Chondrocyte (in vitro differentiated cells): ENCODE results near the gene KRTAP21-3. TPM values are rescaled to one million over a fixed set of nuclear protein-coding genes. Genes with fewer than 3 reads are reported as not detected.

Source experiments
- DNase-seq: peaks from one replicate; pipeline ENCODE4 v3.0.0; 2021; ENCODE audit warnings: mixed read lengths, low spot score
- H3K27ac Mint-ChIP-seq: one replicate; pipeline ENCODE4 v1.8.0; 2021; ENCODE audit warnings: mild to moderate bottlenecking, moderate library complexity, mixed read lengths; ENCODE audit not compliant: unreplicated experiment
- H3K27me3 Mint-ChIP-seq: 2 replicates; pipeline ENCODE4 v1.8.0; 2021; ENCODE audit warnings: low read depth, mixed read lengths
- H3K36me3 Mint-ChIP-seq: 2 replicates; pipeline ENCODE4 v1.8.0; 2021; ENCODE audit warnings: low read depth, mixed read lengths
- H3K4me1 Mint-ChIP-seq: 2 replicates; pipeline ENCODE4 v1.8.0; 2021; ENCODE audit warnings: low read depth, mild to moderate bottlenecking, mixed read lengths
- H3K4me3 Mint-ChIP-seq: one replicate; pipeline ENCODE4 v1.8.0; 2021; ENCODE audit warnings: mild to moderate bottlenecking, moderate library complexity, mixed read lengths; ENCODE audit not compliant: unreplicated experiment
- H3K9me3 Mint-ChIP-seq: 2 replicates; pipeline ENCODE4 v1.8.0; 2021; ENCODE audit warnings: low read depth, mixed read lengths
- CTCF ChIP-seq: fragments of 200-600 bp; sonication (generic); IDR thresholded peaks from 2 replicates; pipeline ENCODE4 v1.5.0; 2021; ENCODE audit warnings: antibody characterized with exemption, mild to moderate bottlenecking, moderate library complexity
- total RNA-seq: library from RNA; stranded (reverse); gene quantifications from 3 replicates; pipeline ENCODE4 v1.2.1, GENCODE V29; 2021

The KRTAP21-3 gene
- total RNA-seq, 1 donor from 2014 or later = not detected

GRCh38 chr21:30714456-30714855, 4.1 kb downstream of the KRTAP21-3 start:
- peaks cover 13% of the 10 kb centered on the region for H3K9me3 Mint-ChIP-seq
- H3K27me3 Mint-ChIP-seq = no peaks in the 10 kb centered on the region
- no peak overlapping the region for H3K27ac Mint-ChIP-seq
- H3K4me1 Mint-ChIP-seq = no peaks in the 10 kb centered on the region
- no peaks in the 10 kb centered on the region for H3K36me3 Mint-ChIP-seq
- DNase-seq = no peak
- no peak overlapping the region for H3K4me3 Mint-ChIP-seq
- TF ChIP-seq CTCF = no peak

DNA sequence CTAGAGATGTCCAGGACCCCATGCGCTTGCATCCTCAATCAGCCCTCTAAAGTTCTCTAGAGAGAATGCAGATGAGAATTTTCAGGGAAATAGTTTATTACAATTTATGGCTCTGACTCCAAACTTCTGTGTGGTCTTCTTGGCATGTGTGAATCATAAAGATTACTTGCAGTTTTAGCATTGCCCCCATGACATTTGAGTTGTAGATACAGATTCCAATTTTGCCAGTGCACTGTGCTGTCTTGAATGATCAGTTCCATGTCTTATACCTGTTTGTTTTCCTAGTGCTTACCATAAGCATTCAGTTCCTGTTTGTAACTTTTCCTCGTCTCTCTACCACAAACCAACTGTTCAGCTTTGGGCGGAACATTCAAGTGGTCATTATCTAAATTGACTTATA, 4.8 kb downstream of the KRTAP21-3 start:
- no peak overlapping the region for H3K27ac Mint-ChIP-seq
- no peak for TF ChIP-seq CTCF
- no peaks in the 10 kb centered on the region for H3K4me1 Mint-ChIP-seq
- peaks cover 13% of the 10 kb centered on the region for H3K9me3 Mint-ChIP-seq
- H3K36me3 Mint-ChIP-seq = no peaks in the 10 kb centered on the region
- no peak overlapping the region for H3K4me3 Mint-ChIP-seq
- H3K27me3 Mint-ChIP-seq = no peaks in the 10 kb centered on the region
- no peak for DNase-seq

- no peak for DNase-seq
- Mint-ChIP-seq H3K27ac (no peak overlapping the region), H3K4me3 (no peak overlapping the region), H3K36me3 (no peaks in the 10 kb centered on the region), H3K4me1 (no peaks in the 10 kb centered on the region), H3K27me3 (no peaks in the 10 kb centered on the region), H3K9me3 (peaks cover 23% of the 10 kb centered on the region)
- no peak for TF ChIP-seq CTCF
These were observed 8.1 kb downstream of the KRTAP21-3 start for GRCh38 chr21:30710499-30710898.

DNA sequence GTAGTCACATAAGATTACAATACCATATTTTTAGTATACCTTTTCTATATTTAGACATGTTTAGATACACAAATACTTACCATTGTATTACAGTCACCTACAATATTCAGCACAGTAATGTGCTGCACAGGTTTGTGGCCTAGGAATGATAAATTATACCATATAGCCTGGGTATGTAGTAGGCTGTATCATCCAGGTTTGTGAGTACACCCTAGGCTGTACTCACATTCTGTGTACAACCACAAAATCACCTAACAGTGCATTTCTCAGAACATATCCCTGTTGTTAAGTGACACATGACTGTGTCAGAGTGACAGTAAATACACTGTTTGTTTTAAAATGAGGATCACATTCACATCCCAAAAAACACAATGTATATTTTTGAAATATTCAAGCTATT, 11.2 kb downstream of the KRTAP21-3 start:
- peaks cover 28% of the 10 kb centered on the region for H3K9me3 Mint-ChIP-seq
- DNase-seq = no peak
- no peak overlapping the region for H3K27ac Mint-ChIP-seq

GRCh38 chr21:30695956-30696355, 22.6 kb downstream of the KRTAP21-3 start:
- DNase-seq = no peak
- Mint-ChIP-seq H3K4me3 (no peak overlapping the region), H3K4me1 (no peaks in the 10 kb centered on the region), H3K27me3 (no peaks in the 10 kb centered on the region), H3K27ac (no peak overlapping the region), H3K36me3 (no peaks in the 10 kb centered on the region), H3K9me3 (peaks cover 45% of the 10 kb centered on the region)
- TF ChIP-seq CTCF = no peak

More for the DNA sequence above, 11.2 kb downstream of the KRTAP21-3 start:
- Mint-ChIP-seq H3K36me3 (no peaks in the 10 kb centered on the region), H3K27me3 (no peaks in the 10 kb centered on the region), H3K4me3 (no peak overlapping the region), H3K4me1 (no peaks in the 10 kb centered on the region)
- TF ChIP-seq CTCF = no peak
